Endothelial cell of hepatic sinusoid (primary cell): Measurements from ENCODE around the gene CGN.

Source experiments
- in situ Hi-C: cut with HindIII; loops from 2 replicates; pipeline ENCODE4 v1.10.0; 2017; ENCODE audit warnings: low sequenced_read_pairs

Gene CGN

DNA sequence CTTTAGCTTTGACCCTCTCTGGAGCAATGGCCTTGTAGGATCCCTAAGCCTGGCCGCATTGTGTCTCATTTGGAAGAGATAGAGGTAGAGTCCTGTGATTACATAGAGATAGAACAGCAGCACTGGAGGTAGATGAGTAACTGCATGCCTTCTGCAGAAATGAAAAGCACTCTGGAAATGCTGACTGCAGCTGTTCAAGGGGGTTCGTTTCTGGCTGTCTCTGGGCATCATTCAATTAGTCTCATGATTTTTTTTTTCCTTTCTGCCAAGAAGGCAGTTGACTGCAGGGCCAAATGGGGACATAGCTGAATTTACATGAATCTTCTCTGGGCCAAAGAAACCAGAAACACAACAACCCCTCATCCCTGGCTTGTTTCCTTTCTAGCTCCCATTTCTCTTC lies 72.6 kb downstream of the CGN start:
- in situ Hi-C loops, result loop anchor here (5.0 kb wide), 3 partner anchors 46 to 139 kb away; partner anchors contain the start of gene RIIAD1

DNA sequence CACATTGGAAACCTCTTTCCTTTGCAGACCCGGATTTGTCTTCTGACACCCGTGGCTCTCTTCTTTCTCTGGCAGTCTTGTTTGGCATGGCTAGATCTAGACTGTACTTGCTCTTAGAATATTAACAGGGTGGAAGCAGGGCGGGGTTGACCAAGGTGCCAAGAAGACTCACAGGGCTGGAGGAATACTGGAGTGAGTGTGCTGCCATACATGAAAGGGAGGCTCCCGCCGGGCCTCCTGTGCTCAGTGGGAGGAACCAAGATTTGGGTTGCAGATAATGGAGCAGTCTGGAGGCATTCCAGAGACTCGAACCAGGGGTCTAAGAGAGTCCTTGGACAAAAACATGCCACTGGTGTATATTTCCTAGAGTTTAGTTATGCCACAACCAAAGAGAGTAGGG lies 73.1 kb downstream of the CGN start:
- in situ Hi-C loops, result loop anchor here (5.0 kb wide), 3 partner anchors 47 to 138 kb away; partner anchors contain the start of gene RIIAD1

- in situ Hi-C loops, result loop anchor here (5.0 kb wide), 3 partner anchors 47 to 138 kb away; partner anchors contain the start of gene RIIAD1
Measured at GRCh38 chr1:151584780-151585179, 73.6 kb downstream of the CGN start.

DNA sequence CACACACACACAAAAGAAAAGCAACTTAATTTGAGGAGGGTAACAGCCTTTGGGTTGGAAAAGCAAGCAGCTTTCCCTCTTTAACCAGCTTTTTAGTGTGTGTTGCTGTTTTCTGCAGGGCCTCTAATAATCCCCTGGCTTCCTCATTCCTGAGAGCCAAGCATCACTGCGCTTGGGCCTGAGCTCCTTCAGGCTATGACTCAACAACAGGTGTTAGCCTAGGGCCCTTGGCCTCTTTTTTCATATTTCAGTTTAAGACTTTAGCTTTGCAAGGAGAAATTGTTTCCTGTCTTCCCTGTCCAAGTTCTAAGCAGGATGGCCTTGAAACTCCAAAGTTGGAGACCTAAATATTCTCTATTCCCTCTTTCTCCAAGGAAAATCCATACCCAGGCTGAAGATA lies 74.4 kb downstream of the CGN start:
- in situ Hi-C loops, result no loop called here
